ENCODE data around the gene PAM16.
A peak's percentile ranks its signal among the peaks of the same experiment; 100 is the strongest.
"Not testable (repeated sequence)": the region's sequence is repeated elsewhere in the genome, so short reads cannot be mapped to it uniquely, and the experiment has no call there.

The PAM16 gene

GRCh38 chr16:4333714-4334113, 17.4 kb downstream of the PAM16 start:
- not testable (repeated sequence) for DNase-seq

DNA sequence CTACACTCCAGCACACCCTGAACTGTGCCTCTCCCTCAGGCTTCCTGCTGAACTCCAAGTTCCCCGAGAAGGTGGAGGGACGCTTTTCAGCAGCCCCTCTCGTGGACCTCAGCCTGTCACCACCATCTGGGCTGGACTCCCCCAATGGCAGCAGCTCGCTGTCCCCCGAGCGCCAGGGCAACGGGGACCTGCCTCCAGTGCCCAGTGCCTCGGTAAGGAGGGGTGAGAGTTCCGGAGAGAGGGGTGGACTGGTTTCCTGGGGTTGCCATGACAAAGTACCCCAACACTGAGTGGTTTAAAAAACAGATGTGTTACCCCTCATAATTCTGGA, 17.8 kb downstream of the PAM16 start:
- DNase-seq, result no peak

DNA sequence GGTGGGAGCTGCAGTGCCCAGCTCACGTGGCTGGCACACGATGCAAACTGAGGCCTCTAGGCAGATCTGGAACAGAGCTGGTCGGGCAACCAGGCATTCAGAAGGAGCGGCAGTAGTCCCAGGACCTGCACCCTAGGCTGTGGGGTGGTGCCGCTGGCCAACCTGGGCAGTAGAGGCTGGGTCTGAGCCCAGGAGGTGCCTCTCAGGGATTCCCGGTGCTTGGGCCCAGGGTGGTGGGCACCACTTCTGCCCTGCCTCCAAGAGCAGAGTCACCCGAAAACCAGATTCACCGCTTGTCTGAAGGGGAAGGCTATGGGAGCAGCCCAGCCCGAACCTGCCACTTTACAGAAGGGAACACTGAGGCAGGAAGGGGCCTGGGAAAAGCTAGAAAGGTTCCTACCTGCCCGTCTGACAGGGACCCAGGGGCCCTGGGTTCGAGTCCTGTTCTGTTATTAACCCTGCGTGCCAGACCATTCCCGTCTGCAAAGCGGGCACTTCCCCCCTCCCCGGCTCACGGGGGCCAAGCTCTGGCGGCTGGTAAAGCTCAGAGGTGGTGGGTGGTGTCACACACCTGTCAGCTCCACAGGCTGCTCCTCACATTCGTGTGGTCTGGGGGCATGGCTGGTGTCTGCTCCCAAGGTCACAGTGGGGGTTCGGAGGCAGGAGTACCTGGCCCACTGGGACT, 18.4 kb downstream of the PAM16 start:
- DNase-seq, result no peak

DNA sequence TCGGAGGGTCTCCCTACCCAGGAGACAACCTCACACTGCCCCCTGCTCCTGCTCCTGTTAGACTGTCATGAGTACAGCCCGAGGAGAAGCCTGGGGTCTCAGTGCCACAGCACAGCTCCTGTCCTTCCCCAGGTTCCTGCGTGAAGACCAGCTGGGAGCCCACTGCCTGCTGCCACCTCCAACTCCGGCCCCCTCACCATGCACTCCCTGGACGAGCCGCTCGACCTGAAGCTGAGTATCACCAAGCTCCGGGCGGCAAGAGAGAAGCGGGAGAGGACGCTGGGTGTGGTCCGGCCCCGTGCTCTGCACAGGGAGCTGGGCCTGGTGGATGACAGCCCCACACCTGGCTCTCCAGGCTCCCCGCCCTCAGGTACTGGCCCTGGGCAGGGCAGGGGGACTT, 19.0 kb downstream of the PAM16 start:
- DNase-seq, result no peak

GRCh38 chr16:4330277-4330874, 20.7 kb downstream of the PAM16 start:
- DNase-seq, result peak; percentile 82

DNA sequence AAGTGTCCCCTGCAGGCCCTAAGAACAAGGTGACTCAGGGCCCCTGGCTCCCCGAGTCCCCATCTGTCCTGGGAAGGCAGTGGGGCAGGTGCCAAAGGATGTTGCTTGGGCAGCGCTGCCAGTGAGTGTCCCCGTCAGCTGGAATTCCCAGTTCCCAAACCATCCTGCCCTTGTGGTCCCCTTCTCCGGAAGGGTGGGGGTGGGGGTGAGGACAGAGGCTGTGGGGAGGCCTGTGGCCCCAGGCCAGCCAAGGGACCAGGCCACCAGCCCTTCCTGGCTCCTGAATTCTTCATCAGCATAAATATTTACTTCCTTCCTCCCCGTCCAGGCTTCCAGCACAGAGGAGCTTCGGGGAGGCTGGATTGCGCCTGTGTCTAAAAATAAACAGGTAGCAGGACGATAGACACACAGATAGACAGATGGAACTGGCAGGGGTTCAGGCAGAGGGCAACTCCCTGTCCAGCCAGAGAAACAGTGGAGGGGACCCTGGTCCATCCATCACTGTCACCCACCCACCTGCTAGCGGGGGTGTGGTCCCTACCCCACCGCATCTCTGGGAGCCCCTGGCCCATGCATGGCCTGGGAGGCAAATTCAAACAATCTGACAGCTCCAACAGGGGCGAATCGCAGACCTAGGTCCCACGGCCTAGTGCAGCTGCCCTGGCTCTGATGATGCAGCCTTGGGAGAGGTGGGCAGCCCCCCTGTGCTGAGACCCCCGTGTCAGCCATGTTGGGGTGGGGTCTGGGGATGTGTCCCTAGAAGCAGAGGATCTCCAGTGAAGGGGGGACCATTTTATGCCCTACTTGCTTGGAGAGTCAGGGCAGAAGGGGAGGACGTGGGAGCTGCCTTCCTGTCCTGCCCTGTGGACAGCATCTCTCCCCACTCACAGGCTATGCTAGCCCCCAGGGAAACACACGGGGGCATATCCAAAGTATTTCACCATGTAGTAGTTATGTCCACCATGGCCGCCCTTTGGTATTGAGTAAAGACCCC, 22.0 kb downstream of the PAM16 start:
- DNase-seq, result peak; percentile 39

DNA sequence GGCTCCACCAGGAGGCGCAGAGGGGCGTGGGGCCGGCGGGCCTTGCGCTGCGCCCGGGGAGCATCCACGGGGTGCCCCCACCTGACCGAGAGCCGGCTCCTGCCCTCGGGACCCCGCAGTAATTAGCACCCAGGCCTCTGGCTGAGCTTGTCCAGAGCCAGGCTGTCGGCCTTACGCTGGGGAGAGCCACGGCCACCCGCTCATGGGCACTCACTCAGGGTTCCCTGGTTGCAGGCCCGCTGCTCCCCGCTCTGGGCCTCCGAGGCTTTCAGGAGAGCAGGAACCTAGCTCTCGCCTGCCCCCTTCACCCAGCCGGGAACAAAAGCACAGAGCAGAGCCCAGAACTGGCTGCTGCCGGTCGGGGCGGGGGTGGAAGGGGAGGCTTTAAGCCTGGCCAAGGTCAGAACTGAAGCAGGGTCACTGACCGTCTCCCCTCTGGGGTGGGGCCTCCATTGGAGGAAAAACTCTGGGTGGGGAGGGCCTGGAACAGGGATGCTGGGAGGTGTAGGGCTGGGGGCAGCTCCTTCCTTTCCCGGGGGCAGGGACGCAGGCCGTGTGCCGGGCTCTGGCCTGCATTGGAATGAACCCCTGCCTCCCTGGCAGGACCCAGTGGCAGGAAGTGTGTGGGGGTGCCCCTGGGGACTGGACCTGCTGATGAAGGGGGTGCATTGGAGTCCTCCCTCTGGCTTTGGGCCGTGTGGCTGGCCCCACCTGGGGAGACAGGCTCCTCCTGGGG, 22.9 kb downstream of the PAM16 start:
- DNase-seq, result peak; percentile 89

DNA sequence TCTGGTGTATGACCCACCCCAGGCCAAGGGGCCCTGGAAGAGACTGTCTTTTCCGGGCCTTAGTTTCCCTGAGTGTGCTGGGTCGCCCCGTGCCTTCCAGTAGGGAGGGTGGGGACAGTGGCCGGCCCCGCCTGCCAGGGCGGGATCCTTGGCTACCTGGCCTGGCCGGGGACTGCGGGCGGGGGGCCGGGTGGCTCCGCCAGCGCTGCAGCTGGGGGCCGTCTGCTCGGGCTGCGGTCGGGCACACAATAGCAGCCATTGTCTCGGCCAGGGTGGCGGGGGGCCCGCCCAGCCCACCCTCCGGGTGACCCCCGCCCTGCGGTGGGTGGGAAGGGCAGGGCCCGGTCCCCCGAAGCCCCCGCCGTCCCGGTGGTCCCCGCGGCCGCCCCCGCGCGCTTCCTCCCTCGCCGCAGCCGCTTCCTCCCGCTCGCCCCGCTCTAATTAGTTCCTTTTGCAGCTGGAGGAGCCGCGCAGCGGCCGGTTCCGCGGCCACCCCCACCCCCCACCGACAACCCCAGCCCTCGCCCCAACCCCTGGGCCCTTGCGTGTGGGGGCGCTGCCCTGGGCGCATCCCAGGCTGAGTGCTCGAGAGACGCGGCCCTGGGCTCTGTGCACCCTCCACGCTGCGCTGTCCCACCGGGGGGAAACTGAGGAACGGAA, 23.6 kb downstream of the PAM16 start:
- peak; percentile 37 for DNase-seq

DNA sequence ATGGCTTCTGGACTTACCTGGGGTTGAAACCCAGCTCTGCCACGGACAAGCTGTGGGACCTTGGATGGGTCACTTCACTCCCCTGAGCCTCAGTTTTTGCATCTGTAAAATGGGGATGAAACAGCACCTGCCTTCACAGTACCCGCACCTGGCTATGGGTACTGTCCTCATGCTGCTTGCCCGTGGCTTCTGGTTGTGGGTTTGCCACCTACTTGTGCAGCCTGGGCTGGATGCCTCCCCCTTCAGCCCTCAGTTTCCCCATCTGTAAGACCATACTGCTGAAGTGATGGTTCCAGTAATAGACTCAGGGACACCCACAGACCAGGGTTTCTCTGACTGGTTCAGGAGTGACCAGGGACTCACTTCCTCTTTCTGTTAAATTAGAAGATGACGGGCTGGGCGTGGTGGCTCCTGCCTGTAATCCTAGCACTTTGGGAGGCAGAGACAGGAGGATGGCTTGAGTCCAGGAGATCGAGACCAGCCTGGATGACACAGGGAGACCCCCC, 25.8 kb downstream of the PAM16 start:
- DNase-seq, result no peak

GRCh38 chr16:4324492-4325252, 26.4 kb downstream of the PAM16 start:
- DNase-seq, result peak; percentile 82

- DNase-seq, result peak; percentile 82
These were observed 27.2 kb downstream of the PAM16 start for GRCh38 chr16:4323845-4324488.

GRCh38 chr16:4323071-4323844, 27.9 kb downstream of the PAM16 start:
- peak; percentile 54 for DNase-seq

GRCh38 chr16:4322121-4323052, 28.7 kb downstream of the PAM16 start:
- DNase-seq, result no peak

- DNase-seq, result no peak
These were observed 29.6 kb downstream of the PAM16 start for GRCh38 chr16:4321286-4322120.

GRCh38 chr16:4320571-4321137, 30.5 kb downstream of the PAM16 start:
- DNase-seq, result peak; percentile 24

DNA sequence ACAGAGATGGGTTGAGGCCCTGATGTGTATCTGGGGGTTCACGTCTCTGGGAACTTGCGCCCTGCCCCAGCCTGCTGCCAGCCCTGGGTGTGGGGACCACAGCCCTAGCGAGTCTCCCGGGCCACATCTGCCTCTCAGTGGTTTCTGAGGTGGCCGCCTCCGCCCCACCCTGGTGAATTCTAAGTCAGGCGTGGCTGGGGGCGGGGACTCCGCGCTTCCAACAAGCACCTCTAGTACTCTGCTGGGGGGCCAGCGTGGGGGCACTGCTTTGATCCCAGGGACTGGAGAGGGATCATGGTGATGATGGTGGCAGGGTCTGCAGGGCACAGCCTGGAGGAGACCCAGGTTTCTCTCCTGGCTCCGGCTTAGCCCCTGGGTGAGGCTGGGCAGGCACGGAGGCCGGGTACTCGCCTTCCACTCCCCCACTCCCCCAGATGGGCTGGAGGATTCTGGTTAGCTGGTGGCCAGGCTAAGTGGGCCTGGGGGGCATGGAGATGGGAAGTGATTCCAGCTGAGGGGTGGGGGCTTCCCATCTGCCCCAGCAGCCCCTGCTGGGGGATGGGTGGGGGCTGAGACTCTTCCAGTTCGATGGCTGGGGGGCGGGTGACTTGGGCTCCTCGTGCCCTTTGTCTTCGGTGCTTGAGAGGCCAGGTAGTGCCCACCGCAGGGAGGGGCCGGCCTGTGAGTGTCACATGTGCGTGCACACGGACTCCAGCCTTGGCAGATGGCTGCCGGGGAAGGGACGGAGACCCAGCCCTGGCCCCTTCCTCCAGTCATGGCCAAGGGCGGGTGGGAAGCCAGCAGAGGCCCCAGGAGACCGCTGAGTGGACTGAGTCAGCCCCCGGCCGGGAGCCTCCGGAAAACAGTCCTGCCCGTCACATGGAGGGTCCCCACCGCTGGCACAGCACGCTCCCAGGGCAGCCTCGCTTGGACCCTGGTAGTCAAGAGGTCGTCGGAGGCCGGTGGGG, 31.4 kb downstream of the PAM16 start:
- peak; percentile 70 for DNase-seq

Measured in right hindlimb (tissue), 1 donor.